Activated T-cell treated with anti-CD3 and anti-CD28 coated beads, Interleukin-2, amount 50 U/mL, for 72 hours (primary cell): ENCODE measurements around the gene LRRFIP1. TPM values are rescaled to one million over a fixed set of nuclear protein-coding genes. Genes with fewer than 3 reads are reported as not detected.

Source experiments
- ATAC-seq, 2 donors: fragments of 150-1000 bp; cut with Tn5 transposase; replicated peaks in 1 of 2; 2 replicates each; pipeline ENCODE4 v1.10.0; 2021; ENCODE audit warnings: moderate library complexity in 2 of 2, mild to moderate bottlenecking in 1 of 2
- DNase-seq, 2 donors: peaks; one replicate each; pipeline ENCODE4 v3.0.0; 2021 to 2022; ENCODE audit warnings: mixed read lengths in 1 of 2
- H3K27ac Mint-ChIP-seq: one replicate; pipeline ENCODE4 v1.8.0; 2022; ENCODE audit warnings: mild to moderate bottlenecking, moderate library complexity, mixed read lengths
- H3K27me3 Mint-ChIP-seq: one replicate; pipeline ENCODE4 v1.8.0; 2022; ENCODE audit warnings: low read depth, mixed read lengths
- H3K36me3 Mint-ChIP-seq, 2 donors: one replicate each; pipeline ENCODE4 v1.8.0; 2022; ENCODE audit warnings: mixed read lengths in 2 of 2, mild to moderate bottlenecking in 1 of 2; ENCODE audit not compliant: insufficient read depth in 2 of 2
- H3K4me1 Mint-ChIP-seq: one replicate; pipeline ENCODE4 v1.8.0; 2022; ENCODE audit warnings: low read depth, mixed read lengths
- H3K4me3 Mint-ChIP-seq, 2 donors: one replicate each; pipeline ENCODE4 v1.8.0; 2022; ENCODE audit warnings: mild to moderate bottlenecking in 2 of 2, mixed read lengths in 2 of 2, moderate library complexity in 2 of 2
- H3K9me3 Mint-ChIP-seq, 2 donors: one replicate each; pipeline ENCODE4 v1.8.0; 2022; ENCODE audit warnings: mixed read lengths in 2 of 2
- total RNA-seq, 2 donors: library from RNA; stranded (reverse); gene quantifications; one replicate each; pipeline ENCODE4 v1.2.3, GENCODE V29; 2022

LRRFIP1 gene
- total RNA-seq, 2 donors from 2014 or later = 198 to 239 TPM

GRCh38 chr2:237698358-237698694 is 70.9 kb downstream of the LRRFIP1 start:
- Mint-ChIP-seq H3K27ac (peak overlapping the region; percentile 95), H3K4me1 (peaks cover 93% of the 10 kb centered on the region), H3K9me3 (no peaks in the 10 kb centered on the region), H3K36me3 (peaks cover 8 to 12% of the 10 kb centered on the region in 2 donors), H3K27me3 (no peaks in the 10 kb centered on the region), H3K4me3 (peak overlapping the region; percentile 97 to 100)
- ATAC-seq (no peak), DNase-seq (no peak)

GRCh38 chr2:237699870-237700511 is 72.6 kb downstream of the LRRFIP1 start:
- Mint-ChIP-seq H3K9me3 (no peaks in the 10 kb centered on the region), H3K4me3 (peak overlapping the region; percentile 92 to 97), H3K27me3 (no peaks in the 10 kb centered on the region), H3K27ac (peak overlapping the region; percentile 98), H3K4me1 (peaks cover 100% of the 10 kb centered on the region), H3K36me3 (peaks cover 8% of the 10 kb centered on the region in 2 donors)
- ATAC-seq = no peak
- DNase-seq = no peak

- peak overlapping the region; percentile 98 for H3K27ac Mint-ChIP-seq
- H3K9me3 Mint-ChIP-seq = no peaks in the 10 kb centered on the region
- ATAC-seq (peak; percentile 72 to 77), DNase-seq (peak; percentile 84 to 87)
- no peaks in the 10 kb centered on the region for H3K27me3 Mint-ChIP-seq
- H3K4me3 Mint-ChIP-seq = peak overlapping the region; percentile 92 to 97
- H3K36me3 Mint-ChIP-seq = peaks cover 8% of the 10 kb centered on the region in 2 donors
- peaks cover 100% of the 10 kb centered on the region for H3K4me1 Mint-ChIP-seq
Observed at GRCh38 chr2:237700512-237701032, 73.2 kb downstream of the LRRFIP1 start.

- H3K9me3 Mint-ChIP-seq = no peaks in the 10 kb centered on the region
Observed at GRCh38 chr2:237701033-237701858, 73.9 kb downstream of the LRRFIP1 start.

GRCh38 chr2:237701859-237702390 is 74.5 kb downstream of the LRRFIP1 start:
- Mint-ChIP-seq H3K4me1 (peaks cover 97% of the 10 kb centered on the region), H3K27ac (peak overlapping the region; percentile 98), H3K9me3 (no peaks in the 10 kb centered on the region), H3K36me3 (peaks cover 6 to 11% of the 10 kb centered on the region in 2 donors), H3K27me3 (no peaks in the 10 kb centered on the region), H3K4me3 (peak overlapping the region; percentile 92 to 97)
- DNase-seq (no peak), ATAC-seq (no peak)

More at GRCh38 chr2:237701033-237701858, 73.9 kb downstream of the LRRFIP1 start:
- no peak for ATAC-seq
- Mint-ChIP-seq H3K4me3 (peak overlapping the region; percentile 92 to 97), H3K27me3 (no peaks in the 10 kb centered on the region), H3K4me1 (peaks cover 97% of the 10 kb centered on the region), H3K27ac (peak overlapping the region; percentile 98), H3K36me3 (peaks cover 6 to 8% of the 10 kb centered on the region in 2 donors)
- DNase-seq = peak in 1 of 2 donors; percentile 34

- Mint-ChIP-seq H3K36me3 (peaks cover 6 to 13% of the 10 kb centered on the region in 2 donors), H3K27ac (peak overlapping the region; percentile 98), H3K27me3 (no peaks in the 10 kb centered on the region), H3K9me3 (no peaks in the 10 kb centered on the region), H3K4me1 (peaks cover 96% of the 10 kb centered on the region), H3K4me3 (peak overlapping the region; percentile 92 to 97)
- DNase-seq (peak; percentile 54 to 56), ATAC-seq (peak; percentile 44 to 48)
Observed at GRCh38 chr2:237702441-237703391, 75.3 kb downstream of the LRRFIP1 start.

DNA sequence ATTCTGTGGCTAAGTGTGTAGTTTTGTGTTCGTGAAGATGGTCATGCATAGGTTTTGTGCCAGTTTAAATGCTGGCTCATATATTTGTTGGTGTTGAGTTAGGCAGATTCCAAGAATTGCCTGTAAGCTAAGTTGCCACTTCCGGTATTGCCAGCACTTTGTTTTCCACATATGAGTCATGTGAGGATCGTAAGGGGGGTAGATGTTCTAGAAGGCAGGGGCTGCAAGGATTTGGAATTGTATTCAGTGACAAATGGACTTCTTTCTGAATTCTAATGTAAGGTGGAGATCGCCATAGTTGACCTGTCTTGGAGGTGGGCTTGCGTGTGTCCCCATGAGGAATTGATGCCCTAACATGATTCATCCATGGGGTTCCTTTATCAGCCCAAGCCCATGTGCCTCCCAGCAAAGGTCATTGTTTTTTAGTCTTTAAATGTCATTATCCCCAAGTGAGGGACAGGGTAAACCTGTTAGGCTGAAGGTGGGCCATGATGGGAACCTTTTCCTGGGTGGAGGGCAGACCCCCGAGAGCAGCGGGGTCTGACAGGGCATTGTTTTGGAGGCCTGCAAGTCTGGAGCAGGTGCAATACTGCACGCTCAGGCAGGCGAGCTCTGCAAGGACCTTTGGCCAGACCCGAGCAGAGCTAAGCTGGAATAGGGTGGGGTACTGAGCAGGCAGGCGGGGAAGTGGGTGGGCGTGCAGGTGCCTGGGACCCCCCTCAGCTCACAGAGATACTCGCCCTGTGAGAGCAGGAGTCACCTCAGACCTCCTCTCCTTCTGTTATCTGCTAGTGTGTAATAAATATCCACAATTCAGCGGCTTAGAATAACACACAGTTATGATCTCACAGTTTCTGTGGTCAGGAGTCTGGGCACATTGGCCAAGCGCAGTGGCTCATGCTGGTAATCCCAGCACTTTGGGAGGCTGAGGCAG is 77.4 kb downstream of the LRRFIP1 start:
- Mint-ChIP-seq H3K36me3 (peaks cover 4 to 14% of the 10 kb centered on the region in 2 donors), H3K27ac (peak overlapping the region; percentile 98)
- peak in 1 of 2 donors; percentile 4 for ATAC-seq

GRCh38 chr2:237706257-237706656 is 78.9 kb downstream of the LRRFIP1 start:
- ATAC-seq (no peak), DNase-seq (no peak)
- peaks cover 66% of the 10 kb centered on the region for H3K4me1 Mint-ChIP-seq
- H3K36me3 Mint-ChIP-seq = peaks cover 7 to 17% of the 10 kb centered on the region in 2 donors
- no peaks in the 10 kb centered on the region for H3K9me3 Mint-ChIP-seq
- H3K27me3 Mint-ChIP-seq = no peaks in the 10 kb centered on the region
- H3K27ac Mint-ChIP-seq = peak overlapping the region; percentile 97
- H3K4me3 Mint-ChIP-seq = peak overlapping the region; percentile 31 to 48

More for the DNA sequence above, 77.4 kb downstream of the LRRFIP1 start:
- peak overlapping the region; percentile 92 to 97 for H3K4me3 Mint-ChIP-seq
- DNase-seq = no peak
- H3K27me3 Mint-ChIP-seq = no peaks in the 10 kb centered on the region
- H3K4me1 Mint-ChIP-seq = peaks cover 81% of the 10 kb centered on the region
- H3K9me3 Mint-ChIP-seq = no peaks in the 10 kb centered on the region

- no peak for DNase-seq
- Mint-ChIP-seq H3K27me3 (no peaks in the 10 kb centered on the region), H3K4me3 (no peak overlapping the region), H3K9me3 (no peaks in the 10 kb centered on the region), H3K4me1 (peaks cover 61% of the 10 kb centered on the region), H3K27ac (peak overlapping the region; percentile 97), H3K36me3 (peaks cover 6 to 19% of the 10 kb centered on the region in 2 donors)
- no peak for ATAC-seq
Observed at GRCh38 chr2:237708065-237708398, 80.6 kb downstream of the LRRFIP1 start.

DNA sequence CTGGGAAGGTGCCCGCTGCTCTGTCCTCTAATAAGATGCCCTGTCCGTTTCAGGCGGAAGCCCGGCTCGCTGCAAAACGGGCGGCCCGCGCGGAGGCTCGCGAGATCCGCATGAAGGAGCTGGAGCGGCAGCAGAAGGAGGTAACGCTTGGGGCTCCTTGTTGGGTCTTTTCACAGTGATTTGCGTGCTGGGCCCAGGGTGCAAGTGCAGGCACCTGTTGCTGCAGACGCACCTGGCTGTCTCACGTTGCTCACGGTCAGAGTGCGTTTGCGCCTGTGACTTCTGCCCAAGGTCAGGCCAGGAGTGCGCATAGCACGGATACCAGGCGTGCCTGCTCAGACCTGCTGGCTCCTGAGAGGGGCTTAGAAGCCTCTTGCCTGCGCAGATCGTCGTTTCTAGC is 81.1 kb downstream of the LRRFIP1 start:
- Mint-ChIP-seq H3K27ac (peak overlapping the region; percentile 81), H3K9me3 (no peaks in the 10 kb centered on the region), H3K36me3 (peaks cover 6 to 19% of the 10 kb centered on the region in 2 donors), H3K4me3 (no peak overlapping the region), H3K27me3 (no peaks in the 10 kb centered on the region), H3K4me1 (peaks cover 58% of the 10 kb centered on the region)
- DNase-seq (no peak), ATAC-seq (no peak)

GRCh38 chr2:237708961-237709360 is 81.6 kb downstream of the LRRFIP1 start:
- peaks cover 6 to 19% of the 10 kb centered on the region in 2 donors for H3K36me3 Mint-ChIP-seq
- ATAC-seq (no peak), DNase-seq (no peak)
- H3K4me1 Mint-ChIP-seq = peaks cover 54% of the 10 kb centered on the region
- no peaks in the 10 kb centered on the region for H3K9me3 Mint-ChIP-seq
- no peak overlapping the region for H3K4me3 Mint-ChIP-seq
- H3K27me3 Mint-ChIP-seq = no peaks in the 10 kb centered on the region
- H3K27ac Mint-ChIP-seq = no peak overlapping the region
